ENCODE measurements around the gene PC. TPM values are rescaled to one million over a fixed set of nuclear protein-coding genes. Genes with fewer than 3 reads are reported as not detected.

PC gene
- polyA plus RNA-seq, 2 of the 4 experiments (the other 2 are of a cell fraction), result 14.2 to 45.9 TPM

DNA sequence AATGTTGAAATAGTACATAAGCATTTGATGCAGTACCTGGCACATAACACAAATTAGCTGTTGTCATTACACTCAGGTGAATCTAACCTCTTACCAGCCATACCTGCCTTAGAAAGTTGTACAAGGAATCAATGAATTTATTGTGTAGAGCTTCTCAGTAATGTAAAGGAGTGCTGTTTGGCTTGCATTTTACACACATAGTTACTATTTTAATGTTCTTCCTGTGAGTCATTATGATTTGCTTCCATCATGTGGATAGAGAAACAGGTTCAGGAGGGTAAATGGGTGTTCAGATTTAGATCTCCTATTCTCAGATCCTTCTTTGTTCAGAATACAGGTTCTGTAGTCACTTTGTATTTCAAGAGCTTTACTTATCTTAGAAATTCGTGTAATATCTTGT is 142.5 kb downstream of the PC start:
- DNase-seq (ENCODE audit: low read depth in 1 of 2, low spot score in 1 of 2) (no peak), FAIRE-seq (no peak), ATAC-seq (no peak)
- Histone ChIP-seq H3K4me3 (no peak overlapping the region), H3K4me2 (no peak overlapping the region), H3K27ac (no peak overlapping the region), H3K4me1 (no peaks in the 10 kb centered on the region), H3K9me3 (no peaks in the 10 kb centered on the region)
- ChIA-PET POLR2A (no interaction called here), CTCF (interaction anchor here (1.0 to 1.9 kb wide), 2 partner anchors 18 to 51 kb away, joined by 3 to 8 read pairs; no protein-coding TSS in a partner anchor)
- TF ChIP-seq SMC3 (IDR thresholded peaks at IDR 0.05), result no peak
- TF ChIP-seq HOXA7 (CRISPR knock-in tag; IDR thresholded peaks at IDR 0.05), result no peak
- TF ChIP-seq, protein P1, sequence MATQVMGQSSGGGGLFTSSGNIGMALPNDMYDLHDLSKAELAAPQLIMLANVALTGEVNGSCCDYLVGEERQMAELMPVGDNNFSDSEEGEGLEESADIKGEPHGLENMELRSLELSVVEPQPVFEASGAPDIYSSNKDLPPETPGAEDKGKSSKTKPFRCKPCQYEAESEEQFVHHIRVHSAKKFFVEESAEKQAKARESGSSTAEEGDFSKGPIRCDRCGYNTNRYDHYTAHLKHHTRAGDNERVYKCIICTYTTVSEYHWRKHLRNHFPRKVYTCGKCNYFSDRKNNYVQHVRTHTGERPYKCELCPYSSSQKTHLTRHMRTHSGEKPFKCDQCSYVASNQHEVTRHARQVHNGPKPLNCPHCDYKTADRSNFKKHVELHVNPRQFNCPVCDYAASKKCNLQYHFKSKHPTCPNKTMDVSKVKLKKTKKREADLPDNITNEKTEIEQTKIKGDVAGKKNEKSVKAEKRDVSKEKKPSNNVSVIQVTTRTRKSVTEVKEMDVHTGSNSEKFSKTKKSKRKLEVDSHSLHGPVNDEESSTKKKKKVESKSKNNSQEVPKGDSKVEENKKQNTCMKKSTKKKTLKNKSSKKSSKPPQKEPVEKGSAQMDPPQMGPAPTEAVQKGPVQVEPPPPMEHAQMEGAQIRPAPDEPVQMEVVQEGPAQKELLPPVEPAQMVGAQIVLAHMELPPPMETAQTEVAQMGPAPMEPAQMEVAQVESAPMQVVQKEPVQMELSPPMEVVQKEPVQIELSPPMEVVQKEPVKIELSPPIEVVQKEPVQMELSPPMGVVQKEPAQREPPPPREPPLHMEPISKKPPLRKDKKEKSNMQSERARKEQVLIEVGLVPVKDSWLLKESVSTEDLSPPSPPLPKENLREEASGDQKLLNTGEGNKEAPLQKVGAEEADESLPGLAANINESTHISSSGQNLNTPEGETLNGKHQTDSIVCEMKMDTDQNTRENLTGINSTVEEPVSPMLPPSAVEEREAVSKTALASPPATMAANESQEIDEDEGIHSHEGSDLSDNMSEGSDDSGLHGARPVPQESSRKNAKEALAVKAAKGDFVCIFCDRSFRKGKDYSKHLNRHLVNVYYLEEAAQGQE (IDR thresholded peaks at IDR 0.05), result no peak
- TF ChIP-seq ESRRA (IDR thresholded peaks at IDR 0.05; ENCODE audit: borderline replicate concordance, low read length), result no peak
- no peak for TF ChIP-seq HOXB5 (CRISPR knock-in tag; IDR thresholded peaks at IDR 0.05)
- TF ChIP-seq ZFP36 (IDR thresholded peaks at IDR 0.05; ENCODE audit: borderline replicate concordance, partially characterized antibody), result no peak
- no peak for TF ChIP-seq BCL3 (IDR thresholded peaks at IDR 0.05)
- no peak for TF ChIP-seq NR3C1 (IDR thresholded peaks at IDR 0.05)
- TF ChIP-seq JUNB (IDR thresholded peaks at IDR 0.05), result no peak
- no peak for TF ChIP-seq FOXS1 (CRISPR knock-in tag; IDR thresholded peaks at IDR 0.05)
- no peak for TF ChIP-seq GATA3 (IDR thresholded peaks at IDR 0.05; ENCODE audit: borderline replicate concordance)
- no peak for TF ChIP-seq CBX2 (IDR thresholded peaks at IDR 0.05; ENCODE audit: borderline replicate concordance, low read depth)
- no peak for TF ChIP-seq NPAS2 (CRISPR knock-in tag; IDR thresholded peaks at IDR 0.05; ENCODE audit: borderline replicate concordance)
- TF ChIP-seq RNF2 (IDR thresholded peaks at IDR 0.05; ENCODE audit: borderline replicate concordance, low read depth), result no peak
- TF ChIP-seq, protein P2, sequence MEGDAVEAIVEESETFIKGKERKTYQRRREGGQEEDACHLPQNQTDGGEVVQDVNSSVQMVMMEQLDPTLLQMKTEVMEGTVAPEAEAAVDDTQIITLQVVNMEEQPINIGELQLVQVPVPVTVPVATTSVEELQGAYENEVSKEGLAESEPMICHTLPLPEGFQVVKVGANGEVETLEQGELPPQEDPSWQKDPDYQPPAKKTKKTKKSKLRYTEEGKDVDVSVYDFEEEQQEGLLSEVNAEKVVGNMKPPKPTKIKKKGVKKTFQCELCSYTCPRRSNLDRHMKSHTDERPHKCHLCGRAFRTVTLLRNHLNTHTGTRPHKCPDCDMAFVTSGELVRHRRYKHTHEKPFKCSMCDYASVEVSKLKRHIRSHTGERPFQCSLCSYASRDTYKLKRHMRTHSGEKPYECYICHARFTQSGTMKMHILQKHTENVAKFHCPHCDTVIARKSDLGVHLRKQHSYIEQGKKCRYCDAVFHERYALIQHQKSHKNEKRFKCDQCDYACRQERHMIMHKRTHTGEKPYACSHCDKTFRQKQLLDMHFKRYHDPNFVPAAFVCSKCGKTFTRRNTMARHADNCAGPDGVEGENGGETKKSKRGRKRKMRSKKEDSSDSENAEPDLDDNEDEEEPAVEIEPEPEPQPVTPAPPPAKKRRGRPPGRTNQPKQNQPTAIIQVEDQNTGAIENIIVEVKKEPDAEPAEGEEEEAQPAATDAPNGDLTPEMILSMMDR (IDR thresholded peaks at IDR 0.05), result no peak
- no peak for TF ChIP-seq MAZ (IDR thresholded peaks at IDR 0.05; ENCODE audit: borderline replicate concordance, low read depth, low read length)
- WGBS (ENCODE audit: missing lambda C conversion rate), result 51% methylated on average over 1 of the region's 1 CpG

GRCh38 chr11:66814678-66815077 is 143.5 kb downstream of the PC start:
- CTCF ChIA-PET, result interaction anchor here (1.9 kb wide), 1 partner anchor 19 kb away, joined by 8 read pairs; no protein-coding TSS in a partner anchor
- Histone ChIP-seq H3K4me2 (no peak overlapping the region), H3K4me1 (no peaks in the 10 kb centered on the region), H3K27ac (no peak overlapping the region), H3K9me3 (no peaks in the 10 kb centered on the region), H3K4me3 (no peak overlapping the region)
- no peak for FAIRE-seq
- 88% methylated on average over 5 of the region's 5 CpGs for WGBS (ENCODE audit: missing lambda C conversion rate)
- ATAC-seq, result no peak
- POLR2A ChIA-PET, result no interaction called here
- TF ChIP-seq TP53 (CRISPR knock-in tag; IDR thresholded peaks at IDR 0.05) (no peak), EP300 (IDR thresholded peaks at IDR 0.05) (no peak), SREBF2 (IDR thresholded peaks at IDR 0.05) (no peak), RNF2 (IDR thresholded peaks at IDR 0.05; ENCODE audit: borderline replicate concordance, low read depth) (no peak), POLR2AphosphoS2 (conservative IDR thresholded peaks at IDR 0.05; ENCODE audit: low read length) (no peak), MAZ (IDR thresholded peaks at IDR 0.05; ENCODE audit: borderline replicate concordance, low read depth, low read length) (no peak), FOSB (CRISPR knock-in tag; IDR thresholded peaks at IDR 0.05) (no peak), NPAS2 (CRISPR knock-in tag; IDR thresholded peaks at IDR 0.05; ENCODE audit: borderline replicate concordance) (no peak), MAFK (IDR thresholded peaks at IDR 0.05; ENCODE audit: partially characterized antibody) (no peak), PHF8 (IDR thresholded peaks at IDR 0.05; ENCODE audit: borderline replicate concordance, low read depth) (no peak), ZSCAN20 (CRISPR knock-in tag; IDR thresholded peaks at IDR 0.05) (no peak), E2F6 (IDR thresholded peaks at IDR 0.05; ENCODE audit: borderline replicate concordance, low read depth) (no peak), FOXS1 (CRISPR knock-in tag; IDR thresholded peaks at IDR 0.05) (no peak), HEYL (CRISPR knock-in tag; IDR thresholded peaks at IDR 0.05) (no peak), ZNF302 (CRISPR knock-in tag; IDR thresholded peaks at IDR 0.05) (no peak)
- no peak for DNase-seq (ENCODE audit: low read depth in 1 of 2, low spot score in 1 of 2)
